Vagina (tissue), 2 donors: ENCODE data around the gene LGR4. TPM values are rescaled to one million over a fixed set of nuclear protein-coding genes. Genes with fewer than 3 reads are reported as not detected.

Experiments
- DNase-seq, 2 donors: peaks; one replicate each; pipeline ENCODE4 v3.0.0-alpha.2; 2017; ENCODE audit errors: extremely low spot score in 2 of 2
- H3K27ac ChIP-seq: fragments of 200-600 bp; sonication (generic); one replicate; pipeline ENCODE4 v1.5.1; 2019
- H3K27me3 ChIP-seq: fragments of 200-600 bp; sonication (generic); one replicate; pipeline ENCODE4 v1.5.1; 2019
- H3K36me3 ChIP-seq, 2 donors: fragments of 200-600 bp; sonication (generic); one replicate each; pipeline ENCODE4 v1.5.1; 2017 to 2019
- H3K4me1 ChIP-seq: fragments of 200-600 bp; sonication (generic); one replicate; pipeline ENCODE4 v1.5.1; 2019
- H3K4me3 ChIP-seq, 2 donors: fragments of 200-600 bp; sonication (generic); 1 replicate in 1 of 2; 2 replicates in 1 of 2; pipeline ENCODE4 v1.5.1; 2016 to 2019
- H3K9me3 ChIP-seq: fragments of 200-600 bp; sonication (generic); one replicate; pipeline ENCODE4 v1.5.1; 2019
- POLR2A ChIP-seq, 2 donors: fragments of 450-650 bp; IDR thresholded peaks; one replicate each; pipeline ENCODE4 v1.6.1; 2017; ENCODE audit warnings: antibody characterized with exemption in 2 of 2, mild to moderate bottlenecking in 2 of 2, moderate library complexity in 2 of 2
- POLR2AphosphoS5 ChIP-seq, 2 donors: sonication (generic); formaldehyde crosslinking; IDR thresholded peaks; one replicate each; pipeline ENCODE4 v1.9.0; 2017; ENCODE audit warnings: antibody characterized with exemption in 2 of 2, mild to moderate bottlenecking in 2 of 2, low read depth in 1 of 2; ENCODE audit not compliant: insufficient read depth in 1 of 2
- intact Hi-C: fragments of 100-400 bp; cut with DNase I; formaldehyde crosslinking; loops from one replicate; pipeline ENCODE4 v1.15.1; 2023
- total RNA-seq: library from RNA; depleted of rRNA; stranded (reverse); fragments of >200 nt; gene quantifications from one replicate; pipeline ENCODE4 v1.2.3, GENCODE V29; 2016
- TF ChIP-seq, protein P1 (sequence below), 3 experiments: fragments of 450-650 bp in 2 of 3; fragments of 200-600 bp in 1 of 3; sonication (generic) in 1 of 3; IDR thresholded peaks; one replicate each; pipeline ENCODE4 v1.5.1; 2017 to 2019; ENCODE audit warnings: antibody characterized with exemption in 3 of 3, mild to moderate bottlenecking in 2 of 3, moderate library complexity in 2 of 3

The LGR4 gene
- total RNA-seq, 1 donor from 2014 or later: 65.6 TPM

DNA sequence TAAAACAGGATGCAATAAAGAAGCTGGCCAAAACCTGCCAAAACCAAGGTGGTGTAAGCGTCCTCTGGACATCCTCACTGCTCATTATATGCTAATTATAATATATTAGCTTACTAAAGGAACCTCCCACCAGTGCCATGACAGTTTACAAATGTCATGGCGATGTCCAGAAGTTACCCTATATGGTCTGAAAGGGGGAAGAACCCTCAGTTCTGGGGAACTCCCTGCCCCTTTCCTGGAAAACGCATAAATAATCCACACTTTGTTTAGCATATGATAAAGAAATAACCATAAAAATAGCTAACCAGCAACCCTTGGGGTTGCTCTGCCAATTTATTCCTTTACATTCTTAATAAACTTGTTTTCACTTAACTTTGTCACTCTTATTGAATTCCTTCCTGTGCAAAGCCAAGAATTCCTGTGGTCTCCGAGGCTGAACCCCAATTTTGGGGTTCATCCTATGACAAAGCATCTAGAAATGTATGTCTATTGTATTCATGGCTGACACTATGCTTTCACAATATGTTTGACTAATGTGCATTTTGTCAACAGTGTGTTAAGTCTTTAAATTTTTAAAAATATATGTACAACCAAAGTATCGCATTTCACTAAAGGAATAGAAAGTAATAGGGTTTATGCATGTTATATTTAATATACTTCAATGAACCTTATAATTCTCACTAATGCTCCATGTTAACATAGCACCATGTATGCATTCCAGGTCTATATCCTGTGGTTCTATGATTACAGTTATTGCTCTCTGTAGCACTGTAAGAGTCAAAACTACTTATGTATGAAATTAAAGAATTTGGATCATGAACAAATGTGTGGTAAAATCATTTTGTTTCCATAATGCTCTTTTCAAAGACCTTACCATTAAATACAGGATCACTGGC, 25.1 kb downstream of the LGR4 start:
- no peak overlapping the region for H3K27ac ChIP-seq
- DNase-seq: no peak

DNA sequence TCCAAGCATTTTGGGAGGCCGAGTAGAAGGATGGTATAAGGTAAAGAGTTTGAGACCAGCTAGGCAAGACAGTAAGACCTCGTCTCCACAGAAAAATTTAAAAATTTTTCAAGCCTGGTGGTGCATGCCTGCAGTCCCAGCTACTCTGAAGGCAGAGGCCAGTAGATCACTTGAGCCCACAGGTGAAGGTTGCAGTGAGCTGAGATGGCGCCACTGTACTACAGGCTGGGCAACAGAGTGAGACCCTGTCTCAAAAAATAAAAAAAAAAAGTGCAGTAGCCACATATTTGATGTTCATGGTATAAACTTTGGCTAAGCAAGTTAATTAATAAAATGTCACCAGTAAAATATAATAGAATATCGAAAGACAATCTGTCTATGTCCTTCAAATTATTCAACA, 27.0 kb downstream of the LGR4 start:
- intact Hi-C loops: no loop called here

More for the DNA sequence above, 25.1 kb downstream of the LGR4 start:
- Histone ChIP-seq H3K4me3 (no peak overlapping the region), H3K9me3 (no peaks in the 10 kb centered on the region), H3K36me3 (no peaks in the 10 kb centered on the region), H3K4me1 (peaks cover 29% of the 10 kb centered on the region), H3K27me3 (no peaks in the 10 kb centered on the region)
- TF ChIP-seq POLR2A (IDR thresholded peaks at IDR 0.05): no peak
- TF ChIP-seq, protein P1, sequence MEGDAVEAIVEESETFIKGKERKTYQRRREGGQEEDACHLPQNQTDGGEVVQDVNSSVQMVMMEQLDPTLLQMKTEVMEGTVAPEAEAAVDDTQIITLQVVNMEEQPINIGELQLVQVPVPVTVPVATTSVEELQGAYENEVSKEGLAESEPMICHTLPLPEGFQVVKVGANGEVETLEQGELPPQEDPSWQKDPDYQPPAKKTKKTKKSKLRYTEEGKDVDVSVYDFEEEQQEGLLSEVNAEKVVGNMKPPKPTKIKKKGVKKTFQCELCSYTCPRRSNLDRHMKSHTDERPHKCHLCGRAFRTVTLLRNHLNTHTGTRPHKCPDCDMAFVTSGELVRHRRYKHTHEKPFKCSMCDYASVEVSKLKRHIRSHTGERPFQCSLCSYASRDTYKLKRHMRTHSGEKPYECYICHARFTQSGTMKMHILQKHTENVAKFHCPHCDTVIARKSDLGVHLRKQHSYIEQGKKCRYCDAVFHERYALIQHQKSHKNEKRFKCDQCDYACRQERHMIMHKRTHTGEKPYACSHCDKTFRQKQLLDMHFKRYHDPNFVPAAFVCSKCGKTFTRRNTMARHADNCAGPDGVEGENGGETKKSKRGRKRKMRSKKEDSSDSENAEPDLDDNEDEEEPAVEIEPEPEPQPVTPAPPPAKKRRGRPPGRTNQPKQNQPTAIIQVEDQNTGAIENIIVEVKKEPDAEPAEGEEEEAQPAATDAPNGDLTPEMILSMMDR (IDR thresholded peaks at IDR 0.05): no peak
- no peak for TF ChIP-seq POLR2AphosphoS5 (IDR thresholded peaks at IDR 0.05; ENCODE audit: insufficient read depth in 1 of 2, low read depth in 1 of 2)
- intact Hi-C loops: no loop called here

DNA sequence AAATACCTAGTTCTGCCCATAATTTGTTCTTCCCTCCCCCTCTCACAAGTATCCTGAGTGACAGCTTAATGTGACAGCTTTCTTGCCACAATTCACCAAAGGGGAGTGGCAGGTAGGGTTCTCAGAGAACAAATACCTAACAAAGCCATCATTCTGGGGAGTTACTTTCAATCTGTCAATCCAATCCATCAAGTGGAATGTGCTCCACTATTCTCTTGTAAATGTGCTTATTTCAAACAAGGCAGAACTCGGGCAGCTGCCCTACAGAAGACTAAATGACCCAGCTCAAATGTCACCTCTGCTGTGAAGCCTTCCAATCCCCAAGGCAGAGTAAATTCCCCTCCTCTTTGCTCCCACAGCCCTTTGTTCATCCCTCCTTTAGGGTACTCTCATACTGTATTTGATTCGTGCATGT, 27.8 kb downstream of the LGR4 start:
- Histone ChIP-seq H3K27ac (no peak overlapping the region), H3K9me3 (no peaks in the 10 kb centered on the region), H3K4me3 (no peak overlapping the region), H3K27me3 (no peaks in the 10 kb centered on the region), H3K4me1 (peaks cover 7% of the 10 kb centered on the region), H3K36me3 (no peaks in the 10 kb centered on the region)
- intact Hi-C loops: no loop called here
- DNase-seq: no peak
- TF ChIP-seq POLR2AphosphoS5 (IDR thresholded peaks at IDR 0.05; ENCODE audit: insufficient read depth in 1 of 2, low read depth in 1 of 2) (no peak), POLR2A (IDR thresholded peaks at IDR 0.05) (no peak)
- TF ChIP-seq, protein P1 (IDR thresholded peaks at IDR 0.05): no peak

More for the DNA sequence above, 27.0 kb downstream of the LGR4 start:
- no peak for DNase-seq
- peaks cover 12% of the 10 kb centered on the region for H3K4me1 ChIP-seq
- no peaks in the 10 kb centered on the region for H3K9me3 ChIP-seq
- H3K27me3 ChIP-seq: no peaks in the 10 kb centered on the region
- TF ChIP-seq POLR2AphosphoS5 (IDR thresholded peaks at IDR 0.05; ENCODE audit: insufficient read depth in 1 of 2, low read depth in 1 of 2): no peak
- TF ChIP-seq, protein P1 (IDR thresholded peaks at IDR 0.05): no peak
- TF ChIP-seq POLR2A (IDR thresholded peaks at IDR 0.05): no peak
- H3K36me3 ChIP-seq: no peaks in the 10 kb centered on the region
- no peak overlapping the region for H3K27ac ChIP-seq
- no peak overlapping the region for H3K4me3 ChIP-seq

DNA sequence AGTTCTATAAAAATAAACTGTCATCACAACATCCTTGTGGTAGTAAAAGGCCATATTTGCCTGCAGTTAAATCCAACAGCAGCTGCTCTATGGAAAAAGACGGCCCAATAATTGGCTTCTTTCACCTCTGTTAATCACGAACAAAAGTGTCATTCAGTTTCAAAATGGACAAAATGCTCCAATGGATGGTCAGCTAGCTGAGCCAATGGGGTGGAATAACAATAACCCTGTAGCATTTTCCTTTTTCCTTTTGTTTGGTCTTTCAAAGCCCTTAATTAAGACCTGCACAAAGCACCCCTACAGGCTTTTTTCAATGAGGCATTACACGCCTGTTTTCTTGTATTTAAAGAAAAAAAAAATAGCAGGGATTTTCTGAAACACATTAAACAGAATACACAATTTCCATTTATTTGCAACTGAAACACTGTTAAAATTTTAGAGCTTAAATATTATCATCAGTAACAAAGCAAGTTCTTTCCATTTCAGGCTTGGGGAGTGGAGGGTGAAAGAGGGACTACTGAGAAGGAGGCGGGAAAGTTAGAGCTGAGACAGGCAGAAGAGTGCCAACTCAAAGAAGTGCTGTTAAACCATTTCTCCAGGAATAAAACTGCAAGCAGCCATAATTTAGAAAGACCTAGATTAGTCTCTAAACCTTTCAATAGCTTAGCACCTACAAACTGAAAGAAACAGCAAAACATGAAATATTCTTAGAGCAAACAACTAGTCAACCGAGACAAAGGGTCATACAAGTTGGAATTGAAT, 28.7 kb downstream of the LGR4 start:
- Histone ChIP-seq H3K4me3 (no peak overlapping the region), H3K9me3 (no peaks in the 10 kb centered on the region), H3K27me3 (no peaks in the 10 kb centered on the region), H3K36me3 (no peaks in the 10 kb centered on the region), H3K27ac (no peak overlapping the region), H3K4me1 (peaks cover 7% of the 10 kb centered on the region)
- DNase-seq: no peak
- intact Hi-C loops: no loop called here
- TF ChIP-seq, protein P1 (IDR thresholded peaks at IDR 0.05): no peak
- TF ChIP-seq POLR2AphosphoS5 (IDR thresholded peaks at IDR 0.05; ENCODE audit: insufficient read depth in 1 of 2, low read depth in 1 of 2) (no peak), POLR2A (IDR thresholded peaks at IDR 0.05) (no peak)
